K562 (cell line): ENCODE measurements around the gene SLC25A21. TPM values are rescaled to one million over a fixed set of nuclear protein-coding genes. Genes with fewer than 3 reads are reported as not detected.

Experiments
- BRCA1 ChIP-seq, 2 experiments: fragments of 450-650 bp in 1 of 2; sonication (generic) in 1 of 2; formaldehyde crosslinking in 1 of 2; IDR thresholded peaks; 2 replicates each; pipeline versions ENCODE4 v1.5.0 to v1.6.1; 2017 to 2020; ENCODE audit warnings: mild to moderate bottlenecking in 1 of 2, missing genetic modification reagents in 1 of 2
- BRD4 ChIP-seq: fragments of 200-600 bp; sonication (generic); IDR thresholded peaks from 2 replicates; pipeline ENCODE4 v1.6.1; 2017; ENCODE audit warnings: inconsistent platforms
- CGGBP1 ChIP-seq: fragments of 250-450 bp; sonication (Bioruptor Pico); IDR thresholded peaks from 2 replicates; pipeline ENCODE4 v1.9.0; 2021; ENCODE audit warnings: mild to moderate bottlenecking
- CHCHD3 ChIP-seq: fragments of 250-450 bp; sonication (Bioruptor Pico); IDR thresholded peaks from 2 replicates; pipeline ENCODE4 v2.1.2; 2022; ENCODE audit warnings: mild to moderate bottlenecking
- CHD4 ChIP-seq: fragments of 200-600 bp; sonication (generic); IDR thresholded peaks from 3 replicates; pipeline ENCODE4 v1.6.1; 2012; ENCODE audit warnings: low read depth, mild to moderate bottlenecking, mixed read lengths, low read length, inconsistent platforms; ENCODE audit not compliant: insufficient read depth, insufficient replicate concordance, poor library complexity, severe bottlenecking
- CTCF ChIP-seq, 3 experiments: IDR thresholded peaks in 2 of 3; conservative IDR thresholded peaks in 1 of 3; 2 replicates each; pipeline ENCODE4 v1.5.1; 2011 to 2012; ENCODE audit warnings: low read length in 3 of 3, mild to moderate bottlenecking in 3 of 3, control low read depth in 2 of 3, improper control_type of control experiment in 1 of 3, inconsistent platforms in 1 of 3, low read depth in 1 of 3, mixed read lengths in 1 of 3, moderate library complexity in 1 of 3; ENCODE audit not compliant: insufficient read depth in 2 of 3
- FOXO4 ChIP-seq: fragments of 450-650 bp; formaldehyde crosslinking; IDR thresholded peaks from 2 replicates; pipeline ENCODE4 v1.4.0; 2020; ENCODE audit warnings: mild to moderate bottlenecking, moderate library complexity
- HNRNPK ChIP-seq: fragments of 200-400 bp; formaldehyde crosslinking; IDR thresholded peaks from one replicate; pipeline ENCODE4 v1.6.1; 2018; ENCODE audit warnings: mild to moderate bottlenecking, low read depth, low read length; ENCODE audit not compliant: poor library complexity, severe bottlenecking
- LCOR ChIP-seq: sonication (generic); formaldehyde crosslinking; IDR thresholded peaks from 2 replicates; pipeline ENCODE4 v1.8.0; 2022; ENCODE audit warnings: mild to moderate bottlenecking, missing genetic modification reagents
- MAFG ChIP-seq: fragments of 450-650 bp; conservative IDR thresholded peaks from 2 replicates; pipeline ENCODE4 v1.6.1; 2016; ENCODE audit warnings: missing genetic modification characterization, missing compliant biosample characterization
- NFRKB ChIP-seq: fragments of 450-650 bp; IDR thresholded peaks from 2 replicates; pipeline ENCODE4 v1.6.1; 2016; ENCODE audit warnings: low read depth
- PHF20 ChIP-seq: fragments of 450-650 bp; IDR thresholded peaks from 2 replicates; pipeline ENCODE4 v1.6.1; 2018; ENCODE audit not compliant: partially characterized antibody
- PHF21A ChIP-seq: fragments of 450-650 bp; IDR thresholded peaks from 2 replicates; pipeline ENCODE4 v1.6.1; 2017; ENCODE audit warnings: low read depth, borderline replicate concordance
- PKNOX1 ChIP-seq: fragments of 450-650 bp; IDR thresholded peaks from 2 replicates; pipeline ENCODE4 v1.6.1; 2016
- SMARCB1 ChIP-seq: IDR thresholded peaks from 2 replicates; pipeline ENCODE4 v1.6.1; 2011; ENCODE audit warnings: improper control_type of control experiment, low read depth; ENCODE audit not compliant: insufficient read length
- SPI1 ChIP-seq: IDR thresholded peaks from 2 replicates; pipeline ENCODE4 v1.6.1; 2011; ENCODE audit warnings: low read depth, low read length, control low read depth, borderline replicate concordance
- TAF1 ChIP-seq: IDR thresholded peaks from 2 replicates; pipeline ENCODE4 v1.6.1; 2011; ENCODE audit warnings: mild to moderate bottlenecking, low read length, moderate library complexity; ENCODE audit not compliant: insufficient read depth, control insufficient read depth, severe bottlenecking; ENCODE audit errors: extremely low read depth
- TAL1 ChIP-seq: fragments of 450-650 bp; IDR thresholded peaks from 2 replicates; pipeline ENCODE4 v1.6.1; 2016; ENCODE audit warnings: mild to moderate bottlenecking
- ZC3H8 ChIP-seq: fragments of 450-650 bp; IDR thresholded peaks from 2 replicates; pipeline ENCODE4 v1.6.1; 2017
- ZNF232 ChIP-seq: sonication (generic); formaldehyde crosslinking; IDR thresholded peaks from 2 replicates; pipeline ENCODE4 v1.8.0; 2022; ENCODE audit warnings: mild to moderate bottlenecking, missing genetic modification reagents
- ZNF24 ChIP-seq: fragments of 450-650 bp; IDR thresholded peaks from 2 replicates; pipeline ENCODE4 v1.6.1; 2016
- ZNF717 ChIP-seq: fragments of 250-450 bp; sonication (Bioruptor Pico); IDR thresholded peaks from 2 replicates; pipeline ENCODE4 v1.5.0; 2021
- ZNF75A ChIP-seq: fragments of 450-650 bp; formaldehyde crosslinking; IDR thresholded peaks from 2 replicates; pipeline ENCODE4 v1.4.0; 2020; ENCODE audit warnings: mild to moderate bottlenecking
- ZNF778 ChIP-seq: fragments of 450-650 bp; formaldehyde crosslinking; IDR thresholded peaks from 2 replicates; pipeline ENCODE4 v1.4.0; 2020; ENCODE audit warnings: mild to moderate bottlenecking, moderate library complexity
- polyA plus RNA-seq, 8 experiments: library from polyadenylated mRNA; depleted of rRNA in 4 of 8; stranded (reverse) in 5 of 8; unstranded in 3 of 8; fragments of >200 nt; fragmentation: Nextera tagmentation in 2 of 8; fragmentation: Illumina TruSeq in 1 of 8; extraction: Ambion mirVana in 2 of 8; extraction: Trizol in 1 of 8; gene quantifications; 2 replicates each; pipeline versions ENCODE4 v1.2.1 to v1.2.3, GENCODE V29; 2011 to 2014; ENCODE audit warnings: inconsistent platforms in 1 of 8, missing spikeins in 1 of 8
- total RNA-seq, 7 experiments: library from RNA; depleted of rRNA in 6 of 7; stranded (reverse); fragments of >200 nt in 6 of 7; fragmentation: Illumina TruSeq in 2 of 7; extraction: Trizol in 2 of 7; gene quantifications; 2 replicates each; pipeline versions ENCODE4 v1.2.1 to v1.2.3, GENCODE V29; 2011 to 2021; ENCODE audit warnings: low replicate concordance in 1 of 7

The SLC25A21 gene
- total and polyA plus RNA-seq, 9 of the 15 experiments (the other 6 are each of a cell fraction or from before 2014, with no cell fraction given), result 15.2 to 46.7 (median 28.7) TPM

- TF ChIP-seq HNRNPK (no peak), PHF20 (no peak), CHCHD3 (no peak), PKNOX1 (no peak), TAL1 (no peak), ZNF75A (CRISPR knock-in tag) (no peak), SMARCB1 (no peak), BRD4 (no peak), CGGBP1 (CRISPR knock-in tag) (no peak), TAF1 (peak; percentile 51), MAFG (tag) (no peak), ZNF232 (CRISPR knock-in tag) (no peak), PHF21A (no peak), NFRKB (no peak; the same call in none of the 2 replicates), ZNF778 (CRISPR knock-in tag) (no peak), FOXO4 (CRISPR knock-in tag) (no peak), CTCF (IDR thresholded peaks at IDR 0.05 in 2 of 3, conservative IDR thresholded peaks at IDR 0.05 in 1 of 3; ENCODE audit: insufficient read depth in 2 of 3, low read depth in 1 of 3, low read length in 3 of 3) (peak; percentile 66 to 71 (median 70)), ZNF717 (CRISPR knock-in tag) (no peak), LCOR (CRISPR knock-in tag) (0 out of 2 replicates have a peak, but pooled peaks have one; percentile 53), ZC3H8 (no peak), ZNF24 (peak; percentile 13; the same call in 1 of the 2 replicates), CHD4 (no peak), SPI1 (no peak), BRCA1 (IDR thresholded peaks at IDR 0.05) (no peak), BRCA1 (CRISPR knock-in tag; IDR thresholded peaks at IDR 0.05) (no peak)
Observed at GRCh38 chr14:37197421-37198272, 25.2 kb upstream of the SLC25A21 start, which contains the start of gene MIPOL1 (continued).
